Thoracic aorta (tissue), 2 donors: ENCODE data around the gene NPTXR. TPM values are rescaled to one million over a fixed set of nuclear protein-coding genes. Genes with fewer than 3 reads are reported as not detected.

Experiments used
- ATAC-seq: fragments of 150-250 bp; one replicate; pipeline ENCODE4 v1.8.0; 2017; ENCODE audit warnings: low read depth; ENCODE audit not compliant: insufficient number of reproducible peaks, low FRiP score
- DNase-seq: peaks from one replicate; pipeline ENCODE4 v3.0.0-alpha.2; 2020; ENCODE audit warnings: low spot score
- H3K27ac ChIP-seq, 2 donors: fragments of 200-600 bp; sonication (generic); 1 replicate in 1 of 2; 2 replicates in 1 of 2; pipeline ENCODE4 v1.5.1; 2016; ENCODE audit warnings: mild to moderate bottlenecking in 2 of 2, moderate library complexity in 2 of 2
- H3K27me3 ChIP-seq: fragments of 200-600 bp; sonication (generic); replicated peaks from 2 replicates; pipeline ENCODE4 v1.6.0; 2016; ENCODE audit warnings: mild to moderate bottlenecking; ENCODE audit not compliant: insufficient read depth
- H3K36me3 ChIP-seq: fragments of 200-600 bp; sonication (generic); one replicate; pipeline ENCODE4 v1.5.1; 2016
- H3K4me1 ChIP-seq, 2 donors: fragments of 200-600 bp; sonication (generic); 1 replicate in 1 of 2; 2 replicates in 1 of 2; pipeline versions ENCODE4 v1.5.1 to v1.6.0; 2016; ENCODE audit warnings: low read depth in 2 of 2, mild to moderate bottlenecking in 1 of 2; ENCODE audit not compliant: control insufficient read depth in 1 of 2
- H3K4me3 ChIP-seq: fragments of 200-600 bp; sonication (generic); 2 replicates; pipeline ENCODE4 v1.5.1; 2016; ENCODE audit warnings: mild to moderate bottlenecking
- H3K9me3 ChIP-seq: fragments of 200-600 bp; sonication (generic); 2 replicates; pipeline ENCODE4 v1.5.1; 2016
- total RNA-seq, 2 donors: library from RNA; depleted of rRNA; stranded (reverse); fragments of >200 nt; gene quantifications; one replicate each; pipeline versions ENCODE4 v1.1.0 to v1.2.3, GENCODE V29; 2016
- TF ChIP-seq, protein P1 (sequence below): fragments of 200-600 bp; sonication (generic); IDR thresholded peaks from one replicate; pipeline ENCODE4 v1.5.1; 2019; ENCODE audit warnings: antibody characterized with exemption

Gene NPTXR
- total RNA-seq, 2 donors from 2014 or later: 29.3 to 50.8 TPM

DNA sequence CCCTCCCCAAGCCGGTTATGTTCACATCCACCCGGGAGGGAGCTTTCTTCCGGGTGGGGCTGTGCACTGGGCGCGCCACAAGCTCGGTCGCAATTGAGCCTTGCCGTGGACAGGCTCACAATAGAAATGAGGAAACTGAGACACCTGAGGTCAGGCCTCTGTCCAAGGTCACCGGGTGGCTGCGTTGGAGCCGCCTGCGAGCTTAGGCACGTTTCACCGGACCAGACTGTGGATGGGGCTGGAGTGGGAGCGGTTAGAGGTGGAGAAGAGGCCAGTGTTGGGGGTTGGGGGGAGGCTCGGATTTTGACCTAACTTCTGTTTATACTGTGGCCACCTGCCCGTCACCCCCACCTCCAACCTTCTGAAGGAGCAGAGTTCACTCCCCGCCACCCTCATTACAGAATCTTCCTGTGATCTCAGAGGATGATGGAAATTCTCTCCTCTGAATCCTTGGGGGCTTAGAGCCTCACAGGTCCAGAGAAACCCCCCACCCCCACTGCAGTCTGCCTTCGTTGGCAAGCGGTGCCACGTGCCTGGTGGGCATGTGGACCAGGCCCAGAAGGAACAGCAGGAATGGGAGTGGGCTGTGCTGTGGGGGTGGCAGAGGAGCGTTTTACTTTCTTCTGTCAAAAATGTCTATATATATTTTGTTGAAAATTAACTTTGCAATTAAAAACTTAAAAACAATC is 631 bp upstream of the NPTXR start:
- no peaks in the 10 kb centered on the region for H3K27me3 ChIP-seq
- no peaks in the 10 kb centered on the region for H3K9me3 ChIP-seq
- H3K36me3 ChIP-seq: no peaks in the 10 kb centered on the region
- peak overlapping the region; percentile 88 to 93 for H3K27ac ChIP-seq
- DNase-seq (no peak), ATAC-seq (no peak)
- peaks cover 27 to 65% of the 10 kb centered on the region in 2 donors for H3K4me1 ChIP-seq
- H3K4me3 ChIP-seq: peak overlapping the region; percentile 68
- TF ChIP-seq, protein P1, sequence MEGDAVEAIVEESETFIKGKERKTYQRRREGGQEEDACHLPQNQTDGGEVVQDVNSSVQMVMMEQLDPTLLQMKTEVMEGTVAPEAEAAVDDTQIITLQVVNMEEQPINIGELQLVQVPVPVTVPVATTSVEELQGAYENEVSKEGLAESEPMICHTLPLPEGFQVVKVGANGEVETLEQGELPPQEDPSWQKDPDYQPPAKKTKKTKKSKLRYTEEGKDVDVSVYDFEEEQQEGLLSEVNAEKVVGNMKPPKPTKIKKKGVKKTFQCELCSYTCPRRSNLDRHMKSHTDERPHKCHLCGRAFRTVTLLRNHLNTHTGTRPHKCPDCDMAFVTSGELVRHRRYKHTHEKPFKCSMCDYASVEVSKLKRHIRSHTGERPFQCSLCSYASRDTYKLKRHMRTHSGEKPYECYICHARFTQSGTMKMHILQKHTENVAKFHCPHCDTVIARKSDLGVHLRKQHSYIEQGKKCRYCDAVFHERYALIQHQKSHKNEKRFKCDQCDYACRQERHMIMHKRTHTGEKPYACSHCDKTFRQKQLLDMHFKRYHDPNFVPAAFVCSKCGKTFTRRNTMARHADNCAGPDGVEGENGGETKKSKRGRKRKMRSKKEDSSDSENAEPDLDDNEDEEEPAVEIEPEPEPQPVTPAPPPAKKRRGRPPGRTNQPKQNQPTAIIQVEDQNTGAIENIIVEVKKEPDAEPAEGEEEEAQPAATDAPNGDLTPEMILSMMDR: no peak

DNA sequence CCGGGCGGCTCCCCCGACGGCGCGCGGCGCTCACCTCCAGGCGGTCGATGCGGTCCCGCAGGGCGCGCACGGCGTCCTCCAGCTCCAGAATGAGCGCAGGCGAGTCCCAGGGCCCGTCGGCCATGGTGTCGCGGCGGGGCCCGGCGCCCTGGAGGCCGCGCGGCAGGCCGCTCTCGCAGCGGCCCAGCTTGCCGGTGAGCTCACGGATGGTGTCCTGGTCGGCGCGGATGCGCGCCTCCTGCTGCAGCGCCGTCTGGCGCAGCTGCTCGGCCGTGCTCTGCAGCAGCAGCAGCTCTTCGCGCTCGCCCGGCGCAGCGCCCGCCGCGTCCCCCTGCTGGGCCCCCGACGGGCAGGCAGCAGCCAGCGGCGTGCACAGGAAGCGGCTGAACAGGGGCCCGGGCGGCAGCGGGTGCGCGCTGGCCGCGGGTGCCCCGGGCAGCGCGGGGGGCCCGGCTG is 599 bp downstream of the NPTXR start:
- Histone ChIP-seq H3K27ac (peak overlapping the region; percentile 83), H3K9me3 (no peaks in the 10 kb centered on the region)
- no peak for DNase-seq

DNA sequence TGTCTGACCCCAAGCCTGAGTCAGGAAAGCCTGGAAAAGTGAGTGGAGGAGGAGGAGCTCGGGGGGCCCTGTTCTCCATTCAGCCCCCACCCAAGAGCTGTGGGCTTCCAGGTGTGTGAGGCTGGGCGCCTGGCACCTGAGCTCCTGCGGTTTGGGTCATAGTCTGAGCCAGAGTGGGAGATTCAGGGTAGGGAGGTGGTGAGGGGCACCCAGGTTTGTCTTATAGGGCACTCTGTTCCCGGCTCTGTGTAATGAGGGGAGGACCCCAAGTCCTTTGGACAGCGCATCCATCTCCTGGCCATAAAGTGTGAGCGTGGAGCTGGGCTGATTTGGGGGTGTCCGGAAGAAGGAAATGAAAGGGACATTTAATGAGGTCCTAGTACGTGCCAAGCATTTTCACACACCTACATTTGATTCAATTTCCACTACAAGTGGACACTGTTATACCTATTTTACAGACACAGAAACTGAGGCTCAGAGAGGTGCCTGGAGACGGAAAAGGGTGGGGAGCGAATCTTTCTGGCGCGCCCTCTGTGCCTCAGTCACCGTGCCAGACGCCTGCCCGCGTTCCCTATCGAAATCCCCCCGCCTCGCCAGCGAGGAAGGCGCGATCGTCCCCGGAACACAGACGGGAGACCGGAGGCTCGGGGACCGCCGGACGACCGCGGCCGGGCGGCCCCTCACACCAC is 1.2 kb downstream of the NPTXR start:
- Histone ChIP-seq H3K4me3 (peak overlapping the region; percentile 85), H3K4me1 (peaks cover 27 to 61% of the 10 kb centered on the region in 2 donors), H3K36me3 (no peaks in the 10 kb centered on the region), H3K27me3 (no peaks in the 10 kb centered on the region), H3K9me3 (no peaks in the 10 kb centered on the region), H3K27ac (peak overlapping the region; percentile 83)
- ATAC-seq (no peak), DNase-seq (no peak)
- TF ChIP-seq, protein P1: no peak

More for the DNA sequence above, 599 bp downstream of the NPTXR start:
- peak; percentile 4 for ATAC-seq
- Histone ChIP-seq H3K4me1 (peaks cover 27 to 65% of the 10 kb centered on the region in 2 donors), H3K36me3 (no peaks in the 10 kb centered on the region), H3K4me3 (peak overlapping the region; percentile 85), H3K27me3 (no peaks in the 10 kb centered on the region)
- TF ChIP-seq, protein P1: peak; percentile 45

DNA sequence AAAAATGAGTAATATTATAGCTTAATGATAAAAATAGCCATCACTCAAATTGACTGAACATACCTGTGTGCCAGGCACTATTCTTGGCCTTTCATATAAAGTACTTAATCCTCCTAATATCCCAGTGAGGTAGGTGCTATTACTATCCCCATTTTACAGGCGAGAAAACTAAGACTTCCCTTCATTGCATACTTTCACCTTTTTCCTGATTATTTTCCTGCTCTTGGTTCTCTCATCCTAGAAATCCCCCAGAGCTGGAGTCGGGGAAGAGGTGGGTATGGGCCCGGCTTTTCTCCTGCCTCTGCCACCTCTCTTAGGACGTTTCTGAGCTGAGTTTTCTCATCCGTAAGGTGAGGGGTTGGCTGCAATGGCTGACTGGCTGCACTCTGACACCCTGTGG is 2.2 kb downstream of the NPTXR start:
- H3K27me3 ChIP-seq: no peaks in the 10 kb centered on the region
- no peak for ATAC-seq
- H3K36me3 ChIP-seq: no peaks in the 10 kb centered on the region
- TF ChIP-seq, protein P1: no peak
- no peak for DNase-seq
- H3K27ac ChIP-seq: no peak overlapping the region
- H3K4me1 ChIP-seq: peaks cover 27 to 51% of the 10 kb centered on the region in 2 donors
- no peaks in the 10 kb centered on the region for H3K9me3 ChIP-seq
- H3K4me3 ChIP-seq: peak overlapping the region; percentile 85

DNA sequence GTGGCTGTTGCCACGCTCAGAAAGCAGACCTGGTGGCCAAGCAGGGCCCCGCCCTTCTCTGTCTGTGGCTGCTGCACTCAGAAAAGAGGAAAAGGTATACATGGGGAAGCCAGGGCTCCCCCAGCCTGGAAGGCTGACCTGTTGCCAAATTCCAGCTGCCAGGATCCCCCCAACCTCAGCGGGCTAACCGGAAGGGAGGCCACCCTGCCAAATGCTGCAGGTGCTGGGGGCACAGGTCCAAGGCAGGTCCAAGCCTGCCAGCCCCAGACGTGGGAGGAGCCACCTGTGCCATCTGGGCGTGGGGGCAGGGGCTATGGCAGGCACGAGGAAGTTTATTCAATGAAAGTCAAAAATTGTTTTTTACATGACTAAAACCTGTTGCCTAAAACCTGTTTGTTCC is 2.6 kb downstream of the NPTXR start:
- H3K4me1 ChIP-seq: peaks cover 26 to 47% of the 10 kb centered on the region in 2 donors

More for the DNA sequence above, 2.6 kb downstream of the NPTXR start:
- peaks cover under 1% of the 10 kb centered on the region for H3K36me3 ChIP-seq
- TF ChIP-seq, protein P1: no peak
- ATAC-seq: no peak
- H3K9me3 ChIP-seq: no peaks in the 10 kb centered on the region
- no peaks in the 10 kb centered on the region for H3K27me3 ChIP-seq
- no peak for DNase-seq
- no peak overlapping the region for H3K27ac ChIP-seq
- peak overlapping the region; percentile 30 for H3K4me3 ChIP-seq
